ENCODE measurements around the gene NDST1.
"Not testable (repeated sequence)": the region's sequence is repeated elsewhere in the genome, so short reads cannot be mapped to it uniquely, and the experiment has no call there.

Gene NDST1

DNA sequence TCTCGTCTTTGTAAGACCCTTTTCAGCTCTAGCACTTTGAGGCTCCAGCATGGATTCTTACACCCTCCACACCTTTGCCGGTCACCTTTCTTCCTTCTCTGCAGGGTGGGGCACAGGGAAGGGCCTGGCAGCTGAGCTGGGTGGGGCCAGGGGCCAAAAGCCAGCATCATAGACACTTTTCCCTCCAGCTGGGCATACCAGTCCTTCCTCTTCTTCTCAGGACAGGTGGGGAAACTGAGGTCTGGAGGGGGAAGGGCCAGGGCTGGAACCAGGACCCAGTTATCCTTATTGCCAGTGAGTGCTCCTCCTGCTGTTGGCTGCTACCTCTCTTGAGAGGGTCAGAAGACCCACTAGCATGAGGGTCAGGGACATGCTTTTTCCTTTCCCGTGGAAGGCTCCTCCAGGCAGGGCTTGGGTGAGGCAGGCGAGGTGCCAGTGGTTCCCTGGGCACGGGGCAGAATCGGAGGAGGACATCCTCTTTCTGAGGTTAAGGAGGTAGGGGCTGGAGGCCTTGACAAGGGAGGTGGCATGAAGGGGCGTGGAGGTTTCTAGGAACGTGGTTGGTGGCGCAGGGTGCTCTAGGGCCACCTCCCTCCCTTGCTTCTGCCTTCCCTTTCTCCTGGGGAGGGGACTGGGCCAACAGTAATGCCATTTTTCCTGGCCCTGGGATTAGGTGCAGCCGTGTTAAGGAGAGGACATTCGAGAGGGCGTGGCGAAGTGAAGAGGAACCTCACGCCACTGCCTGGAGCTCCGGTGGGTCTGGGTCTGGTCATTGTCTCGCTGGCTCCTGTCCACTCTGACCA lies at the start of gene NDST1:
Gene NDST1, plus strand, starts transcription at position 658 of the 803 bp plus-strand sequence. CDS start 13,124 bp downstream, outside the sequence.
- DNase-seq = no peak

DNA sequence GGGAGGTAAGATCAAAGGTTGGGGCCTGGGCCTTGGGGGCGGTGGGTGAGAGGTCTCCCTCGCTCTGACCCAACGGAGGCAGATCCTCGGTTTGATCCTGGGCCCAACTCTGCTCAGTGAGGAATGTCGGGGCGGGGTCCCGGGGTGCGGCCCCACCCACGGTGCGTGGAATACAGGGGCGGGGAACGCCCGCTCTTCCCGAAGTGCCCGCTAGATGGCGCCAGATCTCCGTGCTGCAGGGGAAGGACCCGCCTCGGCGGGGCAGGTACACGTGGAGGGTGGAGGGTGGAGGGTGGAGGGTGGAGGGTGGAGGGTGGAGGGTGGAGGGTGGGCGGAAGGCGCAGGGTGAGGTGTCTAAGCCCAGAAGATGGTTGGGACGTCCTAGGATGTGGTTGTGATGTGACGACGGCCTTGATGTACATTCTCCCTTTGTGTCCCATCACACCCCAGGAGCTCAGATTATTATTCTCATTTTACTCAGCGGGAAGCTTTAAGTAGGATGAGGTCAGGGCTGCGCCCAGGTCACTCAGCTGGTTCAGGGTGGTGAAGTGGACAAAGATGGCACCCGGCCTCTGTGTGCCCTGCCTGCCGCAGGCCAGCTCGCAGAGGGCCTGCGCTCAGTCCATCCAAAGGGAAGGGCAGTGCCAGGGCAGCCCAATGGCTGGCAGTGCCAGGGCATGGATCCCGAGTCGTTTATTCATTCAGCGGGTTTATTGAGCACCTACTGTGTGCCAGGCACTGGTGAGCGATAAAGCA lies 49.0 kb upstream of the NDST1 start:
- DNase-seq = peak; percentile 76

DNA sequence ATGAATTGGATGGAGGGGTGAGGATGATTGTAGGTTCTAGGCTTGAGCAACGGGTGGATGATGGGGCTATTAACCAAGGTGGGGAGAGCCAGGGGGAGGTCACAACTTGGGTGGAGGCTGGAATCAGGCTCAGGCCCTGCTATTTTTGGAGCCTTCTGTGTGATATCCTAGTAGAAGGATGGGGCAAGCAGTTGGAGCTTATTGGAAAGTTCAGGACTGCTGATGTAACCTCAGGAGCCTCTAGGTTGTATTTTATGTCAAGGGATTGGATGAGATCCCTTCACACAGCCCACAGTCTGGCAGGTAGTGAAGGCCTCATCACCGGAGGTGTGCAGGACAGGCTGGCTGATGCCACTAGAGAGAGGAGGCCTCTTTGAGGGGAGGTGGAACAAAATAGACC lies 47.1 kb upstream of the NDST1 start:
- no peak for DNase-seq

DNA sequence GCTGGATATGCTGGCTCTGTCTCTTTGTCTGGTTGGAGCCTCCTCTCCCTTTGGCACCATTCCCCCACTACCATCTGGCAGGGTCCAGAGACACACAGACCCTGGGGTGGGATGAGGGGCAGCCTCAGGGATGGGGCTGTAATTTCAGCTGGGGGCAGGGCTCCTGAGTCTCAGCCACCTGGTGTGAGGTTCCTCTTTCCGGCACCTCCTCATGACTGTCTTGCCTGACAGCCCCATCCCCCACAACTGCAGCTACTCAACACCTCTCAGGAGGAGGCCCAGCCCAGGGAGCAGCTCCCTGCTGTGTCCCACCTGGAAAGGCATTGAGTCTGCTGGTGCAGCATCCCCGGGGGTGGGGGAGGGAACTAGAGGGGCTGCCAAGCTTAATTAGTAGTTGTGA lies 46.7 kb upstream of the NDST1 start:
- no peak for DNase-seq

DNA sequence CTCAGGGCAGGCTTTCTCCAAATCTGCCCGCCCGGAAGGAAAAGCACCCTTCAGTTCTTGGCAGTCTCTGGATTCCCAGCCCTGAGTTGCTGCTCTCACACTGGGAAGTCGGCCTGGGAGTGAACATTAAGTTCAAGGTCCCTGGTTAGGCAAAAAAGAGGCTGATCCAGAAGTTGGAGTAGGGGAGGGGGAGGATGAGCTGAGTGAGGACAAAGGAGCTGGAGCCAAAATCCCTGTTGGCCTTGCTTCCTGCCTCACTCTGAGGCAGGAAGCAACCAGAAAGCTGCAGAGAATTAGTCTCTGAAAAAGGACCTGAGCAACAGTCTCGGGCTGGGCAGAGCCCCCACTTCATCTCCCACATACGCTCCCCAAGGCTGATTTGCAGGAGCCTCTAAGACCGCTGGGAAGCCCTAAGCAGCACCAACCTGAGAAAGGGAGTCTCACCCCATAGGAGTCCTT lies 43.3 kb upstream of the NDST1 start:
- DNase-seq = no peak

DNA sequence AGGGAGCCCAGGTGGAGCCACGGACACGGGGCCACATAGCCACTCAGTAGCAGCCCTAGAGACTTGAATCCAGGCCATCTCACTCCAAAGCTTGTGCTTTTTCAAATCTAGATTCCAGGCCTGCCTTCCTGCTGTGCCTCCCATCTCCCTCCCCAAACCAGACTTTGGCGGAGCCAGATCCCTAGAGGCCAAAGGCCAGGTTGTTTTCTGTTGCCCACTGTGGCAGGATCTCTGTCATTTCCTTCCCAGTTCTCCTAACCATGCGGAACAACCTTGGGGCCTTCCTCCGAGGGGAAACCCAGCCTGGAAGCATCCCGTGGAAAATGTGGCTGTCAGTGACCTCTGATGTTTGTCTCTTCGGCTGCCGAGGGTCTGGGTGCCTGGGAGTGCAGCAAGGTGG lies 42.0 kb upstream of the NDST1 start:
- DNase-seq = no peak

DNA sequence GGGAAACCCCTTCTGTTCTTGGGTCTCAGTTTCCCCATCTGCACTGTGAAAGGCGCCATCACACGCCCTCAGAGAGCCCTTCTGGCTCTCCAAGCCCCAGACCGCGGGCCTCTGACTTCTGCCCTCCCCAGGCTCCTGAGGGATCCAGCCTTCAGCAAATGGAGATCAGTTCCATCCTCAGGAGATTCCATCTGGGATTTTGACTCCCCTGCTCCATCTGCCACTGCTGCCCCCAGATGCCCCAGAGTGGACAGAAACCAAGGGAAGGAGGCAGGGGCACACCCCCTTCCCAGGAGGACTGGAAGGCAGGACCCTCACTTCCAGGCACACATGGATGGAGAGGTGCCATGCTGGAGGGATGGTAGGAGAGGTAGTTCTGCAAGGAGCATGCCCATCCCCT lies 39.7 kb upstream of the NDST1 start:
- DNase-seq = no peak

DNA sequence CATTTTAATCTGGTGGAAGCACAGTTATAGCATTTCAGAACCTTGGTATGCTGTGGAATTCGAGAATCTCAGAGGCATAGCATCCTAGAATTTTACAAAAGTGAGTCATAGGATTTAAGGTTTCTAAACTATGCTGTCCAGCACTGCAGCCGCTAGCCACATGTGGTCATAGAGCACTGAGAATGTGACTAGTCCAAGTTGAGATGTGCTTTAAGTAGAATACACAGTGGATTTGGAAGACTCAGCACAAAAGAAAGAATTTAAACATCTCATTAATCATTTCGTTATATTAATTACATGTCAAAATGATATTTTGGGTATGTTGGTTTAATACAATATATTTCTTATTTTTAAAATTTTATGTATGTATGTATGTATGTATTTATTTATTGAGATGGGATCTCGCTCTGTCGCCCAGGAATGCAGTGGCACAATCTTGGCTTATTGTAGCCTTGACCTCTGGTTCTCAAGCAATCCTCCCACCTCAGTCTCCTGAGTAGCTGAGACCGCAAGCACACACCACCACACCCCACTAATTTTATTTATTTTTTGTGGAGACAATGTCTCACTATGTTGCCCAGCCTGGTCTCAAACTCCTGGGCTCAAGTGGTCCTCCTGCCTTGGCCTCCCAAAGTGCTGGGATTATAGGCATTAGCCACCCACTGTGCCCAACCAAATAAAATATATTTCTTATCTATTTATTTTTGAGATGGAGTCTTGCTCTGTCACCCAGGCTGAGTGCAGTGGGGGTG lies 38.0 kb upstream of the NDST1 start:
- no peak for DNase-seq

DNA sequence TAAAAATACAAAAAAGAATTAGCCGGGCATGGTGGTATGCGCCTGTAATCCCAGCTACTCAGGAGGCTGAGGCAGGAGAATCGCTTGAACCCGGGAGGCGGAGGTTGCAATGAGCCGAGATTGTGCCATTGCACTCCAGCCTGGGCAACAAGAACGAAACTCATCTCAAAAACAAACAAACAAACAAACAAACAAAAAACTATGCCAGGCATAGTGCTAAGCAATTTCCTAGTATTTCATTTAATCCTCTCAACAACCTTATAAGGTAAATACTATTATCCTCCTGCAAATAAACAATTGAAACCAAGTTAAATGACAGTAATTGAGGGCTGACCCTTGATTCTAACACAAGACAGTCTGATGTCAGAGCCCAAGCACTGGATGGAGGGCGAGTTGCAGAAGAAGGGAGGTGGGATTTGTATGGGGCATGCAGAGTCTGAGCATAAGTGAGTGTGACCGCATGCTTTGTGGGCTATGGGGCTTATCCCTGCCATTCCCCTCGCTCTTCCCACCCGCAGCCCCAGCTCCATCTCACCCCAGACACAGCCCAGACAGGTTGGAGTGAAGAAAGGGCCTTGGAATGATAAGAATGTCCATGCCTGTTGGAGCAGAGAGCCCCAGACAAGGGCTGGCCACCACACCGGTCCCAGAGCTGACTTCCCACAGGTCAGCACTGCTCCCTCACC lies 34.1 kb upstream of the NDST1 start:
- no peak for DNase-seq

DNA sequence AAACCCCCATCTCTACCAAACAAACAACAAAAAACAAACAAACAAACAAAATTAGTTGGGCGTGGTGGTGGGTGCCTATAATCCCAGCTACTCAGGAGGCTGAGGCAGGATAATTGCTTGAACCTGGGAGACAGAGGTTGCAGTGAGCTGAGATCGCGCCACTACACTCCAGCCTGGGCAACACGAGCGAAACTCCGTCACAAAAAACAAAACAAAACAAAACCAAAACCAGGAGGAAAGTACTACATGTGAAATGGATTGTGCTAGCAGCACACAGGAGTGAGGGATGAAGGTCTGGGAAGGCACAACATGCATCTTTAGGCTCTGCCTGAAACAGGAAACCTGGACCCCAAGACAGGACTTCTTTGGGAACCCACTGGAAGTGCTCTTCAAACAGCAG lies 31.4 kb upstream of the NDST1 start:
- DNase-seq = not testable (repeated sequence)

DNA sequence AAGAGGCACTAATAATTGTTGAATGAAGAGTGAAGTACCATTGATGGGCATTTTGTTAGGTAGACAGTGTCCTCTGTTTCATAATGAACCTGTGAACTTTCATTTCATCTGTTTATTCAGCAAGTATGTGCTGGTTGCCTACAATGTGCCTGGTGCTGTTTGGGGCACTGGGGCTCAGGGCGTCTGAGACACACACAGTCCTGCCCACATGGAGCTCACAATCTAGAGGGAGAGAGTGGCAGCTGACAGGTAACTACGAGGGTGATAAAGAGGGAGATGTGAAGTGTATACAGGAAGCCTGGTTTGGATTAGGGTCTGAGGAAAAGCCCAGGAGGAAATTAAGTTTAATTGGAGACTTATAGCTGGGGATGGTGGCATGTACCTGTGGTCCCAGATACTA lies 28.5 kb upstream of the NDST1 start:
- DNase-seq = no peak

DNA sequence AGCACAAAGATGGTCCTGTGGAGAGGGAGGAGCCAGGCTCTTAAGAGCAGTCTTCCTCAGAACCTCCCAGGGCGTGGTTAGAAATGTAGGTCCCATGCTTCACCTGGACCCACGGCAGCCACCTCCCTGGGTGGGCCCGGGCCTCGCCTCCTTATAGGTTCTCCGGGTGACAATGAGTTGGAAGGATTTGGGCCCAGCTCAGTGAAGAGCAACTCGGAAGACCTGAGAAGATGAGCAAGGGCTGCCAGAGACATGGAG lies 26.3 kb upstream of the NDST1 start:
- DNase-seq = no peak

DNA sequence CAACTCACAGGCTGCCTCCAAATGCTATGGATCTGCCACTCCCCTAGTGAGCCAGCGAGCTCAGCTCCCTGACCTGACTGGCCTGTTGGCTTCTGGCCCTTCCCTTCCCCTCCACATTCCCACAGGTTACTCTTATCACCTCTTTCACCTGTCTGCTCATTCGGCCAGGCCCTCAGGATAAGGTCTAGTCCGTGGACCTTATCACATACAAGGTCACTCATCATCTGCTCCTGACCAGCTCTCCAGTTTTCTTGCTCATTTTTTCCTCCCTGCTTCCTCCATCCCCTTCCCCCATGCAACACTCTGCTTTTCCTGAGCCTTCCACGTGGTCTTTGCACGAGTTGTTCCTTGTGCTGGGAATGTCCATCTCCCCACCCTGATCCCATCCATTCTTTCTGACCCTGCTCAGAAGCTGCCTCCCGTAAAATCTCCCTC lies 25.9 kb upstream of the NDST1 start:
- DNase-seq = no peak

DNA sequence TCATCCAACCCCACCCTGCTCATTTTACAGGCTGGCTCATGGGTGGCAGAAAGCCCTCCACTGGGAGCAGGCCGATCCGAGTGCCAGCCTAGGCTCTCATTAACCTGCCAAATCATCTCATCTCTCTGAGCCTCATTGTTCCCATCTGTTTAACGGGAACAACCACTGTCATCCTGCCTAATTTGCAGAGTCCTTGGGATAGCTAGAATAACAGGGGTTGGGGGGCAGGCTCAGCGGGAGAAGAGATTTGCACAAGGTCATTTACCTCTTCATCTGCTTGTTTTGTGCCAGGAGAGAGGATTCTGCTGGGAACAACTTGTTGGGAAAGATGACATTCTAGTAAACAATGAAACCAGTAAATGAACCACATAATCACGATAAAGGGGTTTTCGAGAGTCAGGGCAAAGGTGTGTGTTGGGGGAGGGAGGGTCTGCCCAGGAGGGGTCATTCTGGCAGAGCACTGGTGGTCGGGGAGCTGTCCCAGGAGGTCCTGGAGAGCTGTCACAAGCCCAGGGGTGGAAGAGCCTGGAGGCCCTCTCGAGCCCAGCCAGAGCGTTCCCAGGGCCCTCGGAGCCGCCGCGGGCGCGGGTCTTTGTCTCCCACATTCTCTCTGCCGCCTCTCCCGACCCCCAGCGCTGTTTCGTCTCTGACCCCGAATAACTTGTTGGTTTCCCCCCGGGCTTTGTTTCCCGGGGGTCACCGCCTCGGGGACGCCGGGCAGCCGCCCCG lies 22.8 kb upstream of the NDST1 start:
- no peak for DNase-seq

DNA sequence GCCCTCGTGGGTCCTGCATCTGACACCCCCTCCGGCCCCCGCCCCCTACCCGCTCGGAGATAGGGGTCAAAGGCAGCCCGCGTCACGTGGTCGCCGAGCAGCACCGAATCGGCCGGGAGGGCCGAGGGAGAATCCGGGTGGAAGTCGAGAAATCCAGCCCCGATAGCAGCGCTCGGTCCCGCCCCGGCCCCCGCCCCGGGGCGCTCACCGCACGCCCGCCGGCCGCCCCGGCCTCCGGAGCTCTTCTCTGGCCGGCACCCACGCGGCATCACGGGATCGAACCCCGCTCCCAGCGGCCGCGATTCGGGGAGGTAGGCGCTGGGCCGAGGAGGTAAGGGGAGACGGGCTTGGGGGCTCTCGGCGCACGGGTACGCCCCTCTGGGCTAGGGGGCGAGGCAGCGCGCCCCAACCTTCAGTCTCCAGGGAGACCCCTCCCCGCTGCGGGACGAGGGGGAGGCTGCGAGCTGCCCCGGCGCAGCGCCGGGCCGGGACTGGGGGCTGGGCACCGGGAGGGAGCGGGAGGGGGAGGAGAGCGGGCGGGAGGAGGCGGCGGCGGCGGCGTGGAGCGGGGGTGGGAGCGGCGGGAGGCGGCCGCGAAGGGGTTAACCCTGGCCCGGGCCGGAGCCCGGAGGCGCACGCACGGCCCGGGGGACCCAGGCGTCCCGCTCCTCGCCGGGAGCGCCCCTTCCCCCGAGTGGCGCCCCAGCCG lies 22.1 kb upstream of the NDST1 start:
- peak; percentile 39 for DNase-seq

DNA sequence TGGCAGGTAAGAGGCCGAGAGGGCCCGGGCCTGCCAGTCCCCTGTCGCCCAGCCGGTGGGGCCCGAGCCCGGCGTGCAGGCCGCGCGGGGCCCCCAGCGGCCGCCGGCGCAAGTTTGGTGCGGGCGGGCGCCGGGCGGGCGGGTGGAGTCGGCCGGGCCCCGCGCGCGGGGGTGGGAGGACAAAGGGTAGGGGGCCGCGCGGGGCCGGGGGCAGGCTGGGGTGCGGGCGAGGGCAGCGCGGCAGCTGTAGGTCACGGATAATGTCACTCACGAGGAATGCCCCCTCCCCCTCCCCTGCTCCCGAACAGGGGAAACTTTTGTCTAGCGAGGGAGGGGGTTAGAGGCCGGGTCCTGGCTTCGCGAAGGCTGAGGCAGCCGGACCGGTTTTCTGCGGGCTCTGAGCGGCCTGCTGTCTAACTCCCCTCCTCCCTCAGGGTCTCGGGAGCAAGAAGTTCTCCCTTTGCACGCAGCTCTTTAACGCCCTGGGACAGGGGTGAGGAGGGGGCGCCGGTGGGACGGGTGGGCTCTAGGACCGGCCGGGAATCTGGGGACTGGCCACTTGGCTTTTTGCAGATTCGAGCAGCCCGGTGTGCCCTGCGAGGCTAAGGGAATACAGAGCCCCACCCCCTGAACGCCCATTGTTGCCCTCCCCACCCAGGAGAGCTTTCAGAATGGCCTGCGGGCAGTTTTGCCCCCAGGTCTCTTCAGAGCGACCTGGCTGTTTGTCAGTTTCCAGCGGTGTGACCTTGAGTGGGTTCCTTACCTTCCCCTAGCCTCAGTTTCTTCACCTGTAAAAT lies 21.3 kb upstream of the NDST1 start:
- DNase-seq = peak; percentile 32

DNA sequence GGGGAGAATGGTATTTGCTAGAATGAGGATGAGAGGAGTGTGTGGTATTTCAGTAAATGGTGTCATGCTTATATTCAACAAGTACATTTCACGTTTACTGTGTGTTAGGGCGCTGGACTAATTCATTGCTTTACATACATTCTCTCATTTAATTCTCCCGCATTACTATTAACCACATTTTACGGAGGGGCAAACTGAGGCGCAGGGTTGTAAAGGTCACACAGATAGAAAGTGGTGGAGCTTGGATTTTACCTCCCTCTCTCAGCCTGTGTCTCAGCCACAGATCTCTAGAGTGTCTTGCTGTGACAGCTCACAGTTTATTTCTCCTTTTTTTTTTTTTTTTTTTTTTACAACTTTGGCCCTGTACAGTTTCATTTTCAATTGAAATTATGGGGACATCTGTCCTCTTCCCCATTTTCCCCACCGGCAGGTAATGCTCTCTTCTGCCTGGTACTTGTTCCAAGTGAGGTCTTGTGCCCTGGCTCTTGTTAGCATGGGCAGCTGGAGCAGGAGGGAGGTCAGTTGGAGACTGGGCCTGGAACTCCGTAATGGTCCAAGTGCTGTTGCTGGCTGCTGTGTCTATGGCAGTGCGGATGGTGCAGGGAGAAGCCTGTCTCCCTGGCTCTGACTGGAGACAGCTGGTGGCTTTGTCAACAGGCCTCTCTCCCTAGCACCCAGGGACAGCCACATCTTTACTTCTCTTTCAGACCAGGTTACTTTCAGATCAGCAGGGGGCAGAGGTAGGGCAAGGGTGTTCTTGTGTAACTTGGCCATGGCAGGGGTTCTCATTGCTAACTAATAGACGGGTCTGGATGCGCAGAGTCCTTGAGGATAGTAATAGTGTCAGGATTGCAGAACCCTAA lies 20.5 kb upstream of the NDST1 start:
- peak; percentile 67 for DNase-seq

DNA sequence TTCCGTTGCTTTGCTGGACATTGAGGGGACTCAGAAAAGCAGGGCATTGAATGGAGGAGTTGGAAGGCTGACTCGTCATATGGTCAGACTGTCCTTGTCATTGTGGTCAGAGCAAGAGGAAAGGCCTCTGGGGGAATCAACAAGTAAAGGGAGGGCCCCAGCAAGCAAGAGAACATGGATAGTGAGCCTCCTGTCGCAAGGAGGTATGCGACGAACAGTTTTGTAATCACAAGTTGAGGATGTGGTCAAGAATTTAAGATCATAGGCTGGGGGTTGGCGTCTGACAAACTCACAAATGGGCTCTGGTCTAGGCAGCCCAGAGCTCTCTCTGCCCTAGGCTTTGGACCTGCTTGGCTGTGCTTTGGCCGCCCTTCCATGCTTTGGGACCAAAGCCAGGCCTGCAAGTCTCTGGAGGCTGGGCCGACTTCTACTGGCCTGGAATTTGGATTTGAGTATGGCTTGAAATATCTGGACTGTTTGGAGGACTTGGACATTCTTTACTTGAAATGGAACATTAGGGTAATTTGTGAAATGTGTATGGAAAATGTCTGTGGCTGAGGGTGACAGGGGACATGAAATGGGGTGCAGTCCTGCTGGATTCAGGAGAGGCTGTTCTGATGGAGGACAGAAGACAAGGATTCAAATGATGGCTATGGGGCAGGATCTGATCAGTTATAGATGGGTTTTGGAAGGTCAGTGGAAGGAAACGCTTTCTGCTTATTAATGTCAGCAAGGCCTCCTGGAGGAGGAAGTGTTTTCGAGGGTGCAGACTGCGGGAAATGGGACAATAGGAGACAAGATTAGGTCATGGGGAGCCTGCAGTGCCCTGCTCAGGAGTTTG lies 19.2 kb upstream of the NDST1 start:
- peak; percentile 85 for DNase-seq
